ENCODE data around the gene ZSWIM8.

The ZSWIM8 gene

DNA sequence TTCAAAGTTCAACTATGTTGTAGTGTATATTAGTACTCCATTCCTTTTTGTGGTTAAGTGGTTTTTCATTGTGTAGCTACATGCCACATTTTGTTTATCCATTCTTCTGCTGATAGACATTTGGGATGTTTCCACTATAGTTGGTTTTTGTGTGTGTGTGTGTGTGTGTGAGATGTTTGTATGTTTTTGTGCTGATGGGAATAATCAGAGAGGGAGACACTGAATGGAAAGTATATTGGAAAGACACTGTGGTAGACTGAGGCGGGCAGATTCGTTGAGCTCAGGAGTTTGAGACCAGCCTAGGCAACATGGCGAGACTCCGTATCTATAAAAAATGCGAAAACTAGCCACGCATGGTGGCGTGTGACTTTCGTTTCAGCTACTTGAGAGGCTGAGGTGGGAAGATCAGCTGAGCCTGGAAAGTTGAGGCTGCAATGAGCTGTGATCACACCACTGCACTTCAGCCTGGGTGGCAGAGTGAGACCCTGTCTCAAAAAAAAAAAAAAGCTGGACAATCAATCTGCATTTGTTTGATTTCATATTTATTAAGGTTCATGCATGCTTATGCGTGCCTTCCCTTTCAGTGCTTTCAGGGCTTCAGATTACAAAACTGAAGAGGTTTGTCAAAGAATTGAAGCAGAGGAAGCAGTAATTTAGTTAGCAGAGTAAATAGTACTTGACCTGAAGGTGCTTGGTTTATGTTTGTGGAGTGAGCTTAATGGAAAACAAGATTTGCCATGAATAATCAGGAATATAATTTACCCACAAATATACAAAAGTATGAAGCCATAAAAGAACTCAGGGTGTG lies 26.5 kb upstream of the ZSWIM8 start:
- no peak for DNase-seq (ENCODE audit: low spot score)
- TF ChIP-seq, protein P1, sequence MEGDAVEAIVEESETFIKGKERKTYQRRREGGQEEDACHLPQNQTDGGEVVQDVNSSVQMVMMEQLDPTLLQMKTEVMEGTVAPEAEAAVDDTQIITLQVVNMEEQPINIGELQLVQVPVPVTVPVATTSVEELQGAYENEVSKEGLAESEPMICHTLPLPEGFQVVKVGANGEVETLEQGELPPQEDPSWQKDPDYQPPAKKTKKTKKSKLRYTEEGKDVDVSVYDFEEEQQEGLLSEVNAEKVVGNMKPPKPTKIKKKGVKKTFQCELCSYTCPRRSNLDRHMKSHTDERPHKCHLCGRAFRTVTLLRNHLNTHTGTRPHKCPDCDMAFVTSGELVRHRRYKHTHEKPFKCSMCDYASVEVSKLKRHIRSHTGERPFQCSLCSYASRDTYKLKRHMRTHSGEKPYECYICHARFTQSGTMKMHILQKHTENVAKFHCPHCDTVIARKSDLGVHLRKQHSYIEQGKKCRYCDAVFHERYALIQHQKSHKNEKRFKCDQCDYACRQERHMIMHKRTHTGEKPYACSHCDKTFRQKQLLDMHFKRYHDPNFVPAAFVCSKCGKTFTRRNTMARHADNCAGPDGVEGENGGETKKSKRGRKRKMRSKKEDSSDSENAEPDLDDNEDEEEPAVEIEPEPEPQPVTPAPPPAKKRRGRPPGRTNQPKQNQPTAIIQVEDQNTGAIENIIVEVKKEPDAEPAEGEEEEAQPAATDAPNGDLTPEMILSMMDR (IDR thresholded peaks at IDR 0.05; ENCODE audit: poor library complexity, severe bottlenecking): no peak
- ATAC-seq (ENCODE audit: low read depth): no peak
- H3K4me3 ChIP-seq (ENCODE audit: severe bottlenecking): no peak overlapping the region
- H3K9me3 ChIP-seq (ENCODE audit: severe bottlenecking): no peaks in the 10 kb centered on the region
- no peaks in the 10 kb centered on the region for H3K27me3 ChIP-seq (ENCODE audit: insufficient read depth, poor library complexity, severe bottlenecking)
- H3K36me3 ChIP-seq (ENCODE audit: low read depth): peaks cover 76% of the 10 kb centered on the region
- peaks cover 16% of the 10 kb centered on the region for H3K4me1 ChIP-seq (ENCODE audit: insufficient read depth, poor library complexity, severe bottlenecking)
- H3K27ac ChIP-seq (ENCODE audit: poor library complexity, severe bottlenecking): no peak overlapping the region

- Histone ChIP-seq H3K4me3 (ENCODE audit: severe bottlenecking) (no peak overlapping the region), H3K27me3 (ENCODE audit: insufficient read depth, poor library complexity, severe bottlenecking) (no peaks in the 10 kb centered on the region), H3K27ac (ENCODE audit: poor library complexity, severe bottlenecking) (no peak overlapping the region), H3K4me1 (ENCODE audit: insufficient read depth, poor library complexity, severe bottlenecking) (peaks cover 16% of the 10 kb centered on the region), H3K36me3 (ENCODE audit: low read depth) (peaks cover 76% of the 10 kb centered on the region), H3K9me3 (ENCODE audit: severe bottlenecking) (no peaks in the 10 kb centered on the region)
- ATAC-seq (ENCODE audit: low read depth) (no peak), DNase-seq (ENCODE audit: low spot score) (no peak)
- TF ChIP-seq, protein P1 (IDR thresholded peaks at IDR 0.05; ENCODE audit: poor library complexity, severe bottlenecking): no peak
Measured at GRCh38 chr10:73759512-73760115, 25.8 kb upstream of the ZSWIM8 start.

- ATAC-seq (ENCODE audit: low read depth): no peak
- H3K27ac ChIP-seq (ENCODE audit: poor library complexity, severe bottlenecking): peak overlapping the region; percentile 49
- no peaks in the 10 kb centered on the region for H3K9me3 ChIP-seq (ENCODE audit: severe bottlenecking)
- H3K27me3 ChIP-seq (ENCODE audit: insufficient read depth, poor library complexity, severe bottlenecking): no peaks in the 10 kb centered on the region
- H3K4me1 ChIP-seq (ENCODE audit: insufficient read depth, poor library complexity, severe bottlenecking): peaks cover 16% of the 10 kb centered on the region
- DNase-seq (ENCODE audit: low spot score): no peak
- peaks cover 81% of the 10 kb centered on the region for H3K36me3 ChIP-seq (ENCODE audit: low read depth)
- TF ChIP-seq, protein P1 (IDR thresholded peaks at IDR 0.05; ENCODE audit: poor library complexity, severe bottlenecking): no peak
- H3K4me3 ChIP-seq (ENCODE audit: severe bottlenecking): no peak overlapping the region
Measured at GRCh38 chr10:73761781-73762180, 23.6 kb upstream of the ZSWIM8 start.

DNA sequence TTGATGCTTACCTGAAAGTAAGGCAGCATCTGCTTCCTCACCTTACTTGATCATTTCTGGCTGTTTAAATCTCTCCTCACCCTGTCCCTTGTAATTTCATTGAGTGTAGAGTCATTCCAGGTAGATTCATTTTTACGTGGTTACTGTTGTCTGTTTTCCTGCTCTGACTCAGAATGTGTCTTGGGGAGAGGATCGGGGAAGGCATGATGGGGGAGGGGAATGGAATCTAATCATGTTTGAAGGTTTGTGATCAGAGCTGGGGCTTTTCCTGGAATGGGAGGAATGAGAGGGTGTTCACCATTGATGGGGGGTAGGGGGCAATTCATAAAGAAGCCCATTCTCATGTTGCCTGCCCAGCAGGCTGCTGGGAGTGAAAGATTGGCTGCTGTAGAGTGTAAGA lies 22.5 kb upstream of the ZSWIM8 start:
- peaks cover 16% of the 10 kb centered on the region for H3K4me1 ChIP-seq (ENCODE audit: insufficient read depth, poor library complexity, severe bottlenecking)
- no peaks in the 10 kb centered on the region for H3K27me3 ChIP-seq (ENCODE audit: insufficient read depth, poor library complexity, severe bottlenecking)
- H3K36me3 ChIP-seq (ENCODE audit: low read depth): peaks cover 91% of the 10 kb centered on the region
- H3K9me3 ChIP-seq (ENCODE audit: severe bottlenecking): no peaks in the 10 kb centered on the region
- peak; percentile 95 for ATAC-seq (ENCODE audit: low read depth)
- no peak for DNase-seq (ENCODE audit: low spot score)
- no peak overlapping the region for H3K4me3 ChIP-seq (ENCODE audit: severe bottlenecking)
- TF ChIP-seq, protein P1 (IDR thresholded peaks at IDR 0.05; ENCODE audit: poor library complexity, severe bottlenecking): no peak
- peak overlapping the region; percentile 49 for H3K27ac ChIP-seq (ENCODE audit: poor library complexity, severe bottlenecking)

GRCh38 chr10:73763343-73763742 lies 22.1 kb upstream of the ZSWIM8 start:
- TF ChIP-seq, protein P1 (IDR thresholded peaks at IDR 0.05; ENCODE audit: poor library complexity, severe bottlenecking): no peak
- H3K4me1 ChIP-seq (ENCODE audit: insufficient read depth, poor library complexity, severe bottlenecking): peaks cover 16% of the 10 kb centered on the region
- no peak overlapping the region for H3K4me3 ChIP-seq (ENCODE audit: severe bottlenecking)
- ATAC-seq (ENCODE audit: low read depth) (no peak), DNase-seq (ENCODE audit: low spot score) (no peak)
- peak overlapping the region; percentile 49 for H3K27ac ChIP-seq (ENCODE audit: poor library complexity, severe bottlenecking)
- H3K27me3 ChIP-seq (ENCODE audit: insufficient read depth, poor library complexity, severe bottlenecking): no peaks in the 10 kb centered on the region
- H3K9me3 ChIP-seq (ENCODE audit: severe bottlenecking): no peaks in the 10 kb centered on the region
- peaks cover 94% of the 10 kb centered on the region for H3K36me3 ChIP-seq (ENCODE audit: low read depth)
